Measurements from ENCODE around the gene DAPK1.

Gene DAPK1

GRCh38 chr9:87504938-87505337 lies 7.3 kb downstream of the DAPK1 start:
- Histone ChIP-seq H3K9me3 (ENCODE audit: control insufficient read depth, insufficient read depth, low read length) (no peaks in the 10 kb centered on the region; the same call in 1 of the 2 replicates), H3F3A (ENCODE audit: control insufficient read depth, insufficient read depth) (no peaks in the 10 kb centered on the region), H3K4me3 (ENCODE audit: low read length) (no peak overlapping the region), H3K27ac (ENCODE audit: low read depth, low read length) (no peak overlapping the region), H3K4me2 (ENCODE audit: low read length) (no peak overlapping the region), H3K79me2 (ENCODE audit: control insufficient read depth, low read length) (no peaks in the 10 kb centered on the region), H3K36me3 (ENCODE audit: control insufficient read depth, low read length) (no peaks in the 10 kb centered on the region), H3K4me1 (ENCODE audit: control insufficient read depth, low read length) (no peaks in the 10 kb centered on the region), H3K27me3 (ENCODE audit: control insufficient read depth, low read length) (no peaks in the 10 kb centered on the region), H3K9me2 (replicated peaks; ENCODE audit: control insufficient read depth, low read length) (no peaks in the 10 kb centered on the region), H4K20me1 (ENCODE audit: control insufficient read depth, insufficient read depth, low read depth, low read length) (no peaks in the 10 kb centered on the region)
- no peak for TF ChIP-seq EZH2phosphoT487 (IDR thresholded peaks at IDR 0.05; ENCODE audit: borderline replicate concordance, low read length)
- no peak for TF ChIP-seq CTCF (IDR thresholded peaks at IDR 0.05; ENCODE audit: low read depth, low read length, poor library complexity, severe bottlenecking)

GRCh38 chr9:87505869-87506678 lies 8.4 kb downstream of the DAPK1 start:
- H3K4me3 ChIP-seq (ENCODE audit: low read length), result no peak overlapping the region
- H4K20me1 ChIP-seq (ENCODE audit: control insufficient read depth, insufficient read depth, low read depth, low read length), result no peaks in the 10 kb centered on the region
- no peaks in the 10 kb centered on the region for H3K27me3 ChIP-seq (ENCODE audit: control insufficient read depth, low read length)
- no peaks in the 10 kb centered on the region; the same call in 1 of the 2 replicates for H3K9me3 ChIP-seq (ENCODE audit: control insufficient read depth, insufficient read depth, low read length)
- no peaks in the 10 kb centered on the region for H3F3A ChIP-seq (ENCODE audit: control insufficient read depth, insufficient read depth)
- H3K36me3 ChIP-seq (ENCODE audit: control insufficient read depth, low read length), result no peaks in the 10 kb centered on the region
- TF ChIP-seq EZH2phosphoT487 (IDR thresholded peaks at IDR 0.05; ENCODE audit: borderline replicate concordance, low read length) (no peak), CTCF (IDR thresholded peaks at IDR 0.05; ENCODE audit: low read depth, low read length, poor library complexity, severe bottlenecking) (no peak)
- H3K4me2 ChIP-seq (ENCODE audit: low read length), result no peak overlapping the region
- no peaks in the 10 kb centered on the region for H3K4me1 ChIP-seq (ENCODE audit: control insufficient read depth, low read length)
- H3K9me2 ChIP-seq (replicated peaks; ENCODE audit: control insufficient read depth, low read length), result no peaks in the 10 kb centered on the region
- H3K27ac ChIP-seq (ENCODE audit: low read depth, low read length), result no peak overlapping the region
- no peaks in the 10 kb centered on the region for H3K79me2 ChIP-seq (ENCODE audit: control insufficient read depth, low read length)

- Histone ChIP-seq H3K9me3 (ENCODE audit: control insufficient read depth, insufficient read depth, low read length) (no peaks in the 10 kb centered on the region; the same call in 1 of the 2 replicates), H3K27me3 (ENCODE audit: control insufficient read depth, low read length) (no peaks in the 10 kb centered on the region), H3K4me3 (ENCODE audit: low read length) (no peak overlapping the region), H4K20me1 (ENCODE audit: control insufficient read depth, insufficient read depth, low read depth, low read length) (no peaks in the 10 kb centered on the region), H3K36me3 (ENCODE audit: control insufficient read depth, low read length) (no peaks in the 10 kb centered on the region), H3F3A (ENCODE audit: control insufficient read depth, insufficient read depth) (no peaks in the 10 kb centered on the region), H3K4me2 (ENCODE audit: low read length) (no peak overlapping the region), H3K27ac (ENCODE audit: low read depth, low read length) (no peak overlapping the region), H3K79me2 (ENCODE audit: control insufficient read depth, low read length) (no peaks in the 10 kb centered on the region), H3K4me1 (ENCODE audit: control insufficient read depth, low read length) (no peaks in the 10 kb centered on the region), H3K9me2 (replicated peaks; ENCODE audit: control insufficient read depth, low read length) (no peaks in the 10 kb centered on the region)
- TF ChIP-seq CTCF (IDR thresholded peaks at IDR 0.05; ENCODE audit: low read depth, low read length, poor library complexity, severe bottlenecking) (no peak), EZH2phosphoT487 (IDR thresholded peaks at IDR 0.05; ENCODE audit: borderline replicate concordance, low read length) (no peak)
These were observed 9.9 kb downstream of the DAPK1 start for GRCh38 chr9:87507576-87507975.
